GM12878 (cell line): ENCODE results near the gene PRICKLE3. TPM values are rescaled to one million over a fixed set of nuclear protein-coding genes. Genes with fewer than 3 reads are reported as not detected.

Experiments used
- ATAC-seq: fragments of 200-7000 bp; cut with Tn5 transposase; 3 replicates; pipeline ENCODE4 v1.9.1; 2020; ENCODE audit warnings: mild to moderate bottlenecking, moderate library complexity
- BruUV-seq: library from RNA; stranded (reverse); fragments of 400-500 nt; replicated peaks from 2 replicates; lab custom pipeline; 2021; lab: Mats Ljungman, UMichigan
- CTCF ChIA-PET: fragments of 300-600 bp; sonication (Branson Sonifier 250); formaldehyde crosslinking; extraction: SDS; loops from one replicate; lab custom pipeline; 2021; ENCODE audit warnings: inconsistent platforms; lab: Yijun Ruan, JAX
- POLR2A ChIA-PET: fragments of 350-600 bp; formaldehyde crosslinking; extraction: SDS; loops from one replicate; lab custom pipeline; 2021; ENCODE audit warnings: inconsistent platforms; lab: Charles Lee
- RAD21 ChIA-PET: fragments of 300-600 bp; sonication (Branson Sonifier 250); formaldehyde crosslinking; loops from one replicate; lab custom pipeline; 2023; ENCODE audit warnings: antibody characterized with exemption; ENCODE audit not compliant: unreplicated experiment; lab: Charles Lee
- SMC1A ChIA-PET: fragments of 300-600 bp; sonication (Branson Sonifier 250); formaldehyde crosslinking; loops from one replicate; lab custom pipeline; 2023; ENCODE audit not compliant: unreplicated experiment, uncharacterized antibody; lab: Charles Lee
- DNase-seq: peaks from one replicate; pipeline ENCODE4 v3.0.0-alpha.2; 2011; ENCODE audit warnings: low read depth, low spot score
- FAIRE-seq: peaks from 3 replicates; lab custom pipeline; 2011; peaks lifted over from hg19 to GRCh38; lab: Jason Lieb, UNC
- H2AFZ ChIP-seq: 2 replicates; pipeline ENCODE4 v1.6.0; 2011; ENCODE audit warnings: low read depth, low read length, control low read depth; ENCODE audit not compliant: control insufficient read depth
- H3K27ac ChIP-seq: 2 replicates; pipeline ENCODE4 v1.5.1; 2011; ENCODE audit warnings: control low read depth; ENCODE audit not compliant: control insufficient read depth, insufficient read depth
- H3K27me3 ChIP-seq, 2 experiments: replicated peaks in 1 of 2; 2 replicates each; pipeline versions ENCODE4 v1.6.0 to v1.6.1; 2011; ENCODE audit warnings: low read length in 1 of 2; ENCODE audit not compliant: control insufficient read depth in 2 of 2, insufficient read depth in 2 of 2
- H3K36me3 ChIP-seq, 2 experiments: 2 replicates each; pipeline ENCODE4 v1.5.1; 2011; ENCODE audit warnings: low read length in 1 of 2; ENCODE audit not compliant: control insufficient read depth in 2 of 2, insufficient read depth in 2 of 2
- H3K4me1 ChIP-seq: 2 replicates; pipeline ENCODE4 v1.6.1; 2011; ENCODE audit warnings: mild to moderate bottlenecking, low read length, moderate library complexity, mixed read lengths; ENCODE audit not compliant: control insufficient read depth, insufficient read depth
- H3K4me2 ChIP-seq: 2 replicates; pipeline ENCODE4 v1.6.0; 2011; ENCODE audit warnings: control low read depth; ENCODE audit not compliant: control insufficient read depth, insufficient read depth
- H3K4me3 ChIP-seq: fragments of 200-600 bp; sonication (generic); 2 replicates; pipeline ENCODE4 v1.5.1; 2016
- H3K79me2 ChIP-seq: 2 replicates; pipeline ENCODE4 v1.6.0; 2011; ENCODE audit warnings: low read length; ENCODE audit not compliant: control insufficient read depth, insufficient read depth
- H3K9ac ChIP-seq: 2 replicates; pipeline ENCODE4 v1.8.0; 2011; ENCODE audit warnings: low read length, control low read depth, mixed read lengths; ENCODE audit not compliant: control insufficient read depth, insufficient read depth
- H3K9me3 ChIP-seq: replicated peaks from 3 replicates; pipeline ENCODE4 v1.5.1; 2011; ENCODE audit warnings: mild to moderate bottlenecking, low read length; ENCODE audit not compliant: control insufficient read depth, insufficient read depth
- H4K20me1 ChIP-seq: 2 replicates; pipeline ENCODE4 v1.6.0; 2011; ENCODE audit not compliant: control insufficient read depth, insufficient read depth
- BACH1 ChIP-seq: fragments of 450-650 bp; IDR thresholded peaks from 2 replicates; pipeline ENCODE4 v1.6.1; 2017; ENCODE audit warnings: mild to moderate bottlenecking, borderline replicate concordance
- FOXK2 ChIP-seq: fragments of 450-650 bp; IDR thresholded peaks from 2 replicates; pipeline ENCODE4 v1.6.1; 2017; ENCODE audit warnings: mild to moderate bottlenecking, moderate library complexity
- IKZF2 ChIP-seq, 2 experiments: fragments of 450-650 bp; IDR thresholded peaks; 2 replicates each; pipeline ENCODE4 v1.6.1; 2017; ENCODE audit warnings: mild to moderate bottlenecking in 2 of 2, moderate library complexity in 2 of 2
- NFIC ChIP-seq: IDR thresholded peaks from 2 replicates; pipeline ENCODE4 v1.6.1; 2012; ENCODE audit warnings: low read depth, mild to moderate bottlenecking, inconsistent platforms, low read length, moderate library complexity
- SRF ChIP-seq, 2 experiments: IDR thresholded peaks; 2 replicates each; pipeline ENCODE4 v1.6.1; 2011; ENCODE audit warnings: low read depth in 2 of 2, low read length in 2 of 2, mild to moderate bottlenecking in 1 of 2, moderate library complexity in 1 of 2
- SUPT20H ChIP-seq: IDR thresholded peaks from 2 replicates; pipeline ENCODE4 v1.6.1; 2011; ENCODE audit warnings: low read depth, mild to moderate bottlenecking, low read length, moderate library complexity, borderline replicate concordance; ENCODE audit not compliant: control insufficient read depth
- WGBS: methylation state at CpG from one replicate; pipeline ENCODE4 v1.1.6; 2016; ENCODE audit warnings: low lambda C conversion rate; ENCODE audit not compliant: insufficient replicate concordance, insufficient coverage; ENCODE audit errors: missing lambda C conversion rate; 5-methylcytosine and 5-hydroxymethylcytosine counted together
- in situ Hi-C: fragments of 300-500 bp; cut with MboI; formaldehyde crosslinking; loops from 9 replicates; pipeline ENCODE4 v1.14.3; 2018; ENCODE audit warnings: mixed read lengths
- intact Hi-C: fragments of 100-400 bp; cut with micrococcal nuclease; formaldehyde crosslinking; loops from one replicate; pipeline ENCODE4 v1.14.2; 2022; ENCODE audit not compliant: unreplicated experiment
- polyA plus RNA-seq, 11 experiments: library from polyadenylated mRNA; depleted of rRNA in 4 of 11; unstranded in 6 of 11; stranded (reverse) in 5 of 11; fragments of >200 nt; fragmentation: Nextera tagmentation in 4 of 11; fragmentation: Illumina TruSeq in 1 of 11; extraction: Ambion mirVana in 4 of 11; extraction: Trizol in 1 of 11; gene quantifications; 1 replicate in 1 of 11; 2 replicates in 10 of 11; pipeline versions ENCODE4 v1.2.1 to v1.2.3, GENCODE V29; 2011 to 2016; ENCODE audit warnings: inconsistent platforms in 2 of 11, missing spikeins in 2 of 11, low read depth in 1 of 11
- total RNA-seq, 4 experiments: library from RNA; depleted of rRNA in 3 of 4; stranded (reverse); fragments of >200 nt in 3 of 4; fragmentation: Illumina TruSeq in 1 of 4; extraction: Trizol in 1 of 4; gene quantifications; 2 replicates each; pipeline versions ENCODE4 v1.2.1 to v1.2.3, GENCODE V29; 2013 to 2021
- TF ChIP-seq, protein P1 (sequence below): fragments of 450-650 bp; formaldehyde crosslinking; IDR thresholded peaks from 2 replicates; pipeline ENCODE4 v1.4.0; 2022; ENCODE audit warnings: mild to moderate bottlenecking, moderate library complexity
- TF ChIP-seq, protein P2 (sequence below): IDR thresholded peaks from 2 replicates; pipeline ENCODE4 v1.6.1; 2012; ENCODE audit warnings: mild to moderate bottlenecking, low read depth, low read length
- TF ChIP-seq, protein P3 (sequence below): IDR thresholded peaks from 2 replicates; pipeline ENCODE4 v1.6.1; 2011; ENCODE audit warnings: borderline replicate concordance, low read depth, mild to moderate bottlenecking, moderate library complexity, mixed read lengths, low read length; ENCODE audit not compliant: insufficient read depth; ENCODE audit errors: extremely low read length
- TF ChIP-seq, protein P4 (sequence below): fragments of 150-350 bp; IDR thresholded peaks from 2 replicates; pipeline ENCODE4 v1.6.1; 2014; ENCODE audit warnings: mild to moderate bottlenecking, low read depth, low read length
- TF ChIP-seq, protein P5 (sequence below): fragments of 450-650 bp; IDR thresholded peaks from 2 replicates; pipeline ENCODE4 v1.6.1; 2017; ENCODE audit warnings: mild to moderate bottlenecking

PRICKLE3 gene
- total and polyA plus RNA-seq, 10 of the 15 experiments (the other 5 are each of a cell fraction or from before 2014, with no cell fraction given): 0.69 to 17.4 (median 7.6) TPM

DNA sequence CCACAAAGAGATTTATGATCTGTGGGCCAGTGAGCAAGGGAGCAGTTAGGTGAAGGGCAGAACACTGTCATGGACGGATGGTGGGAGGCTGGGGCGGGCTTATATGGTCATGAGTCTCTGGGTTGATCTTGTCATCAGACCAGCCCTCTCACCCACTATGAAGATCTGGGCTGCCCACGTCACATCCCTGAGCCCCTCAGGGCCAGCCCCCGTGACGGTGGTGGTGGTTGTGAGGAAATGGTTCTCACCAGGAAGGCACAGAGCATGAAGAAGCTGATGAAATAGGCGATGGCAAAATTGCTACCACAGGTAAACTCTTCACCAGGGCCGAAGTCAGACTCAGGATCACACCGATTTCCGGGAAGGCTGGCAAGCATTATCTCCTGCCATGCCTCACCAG, 24.9 kb upstream of the PRICKLE3 start (continued):
- TF ChIP-seq BACH1: no peak
- TF ChIP-seq, all 136 proteins: peak for 0

DNA sequence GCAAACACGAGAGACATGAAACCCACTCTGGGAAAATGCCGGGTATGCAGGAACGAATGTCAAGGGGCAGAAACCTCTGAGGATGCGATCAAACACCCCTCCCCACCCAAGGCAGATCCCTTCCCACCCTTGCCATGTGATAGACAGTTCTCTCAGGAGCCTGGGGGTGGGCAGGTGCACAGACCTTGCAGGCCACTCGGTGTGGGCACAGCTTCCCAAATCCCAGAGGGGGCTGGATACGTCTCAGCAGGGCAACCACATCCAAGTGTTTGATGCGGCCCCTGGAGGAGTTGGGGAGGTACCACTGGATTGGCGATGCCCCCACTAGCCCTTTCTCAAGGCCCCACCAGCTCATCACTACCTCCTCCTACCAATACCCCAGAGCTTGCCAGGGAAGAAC, 24.2 kb upstream of the PRICKLE3 start:
- ChIA-PET RAD21 (interaction anchor here (1.1 kb wide), 1 partner anchor 19 kb away, joined by 3 read pairs; no protein-coding TSS in a partner anchor), SMC1A (no interaction called here), POLR2A (no interaction called here), CTCF (interaction anchor here (3.5 kb wide), 1 partner anchor 18 kb away, joined by 17 read pairs; no protein-coding TSS in a partner anchor)
- Histone ChIP-seq H3K4me3 (no peak overlapping the region), H3K4me2 (no peak overlapping the region), H2AFZ (no peak overlapping the region), H3K9ac (no peak overlapping the region), H3K9me3 (no peaks in the 10 kb centered on the region), H3K79me2 (no peaks in the 10 kb centered on the region), H3K4me1 (no peaks in the 10 kb centered on the region), H3K36me3 (no peaks in the 10 kb centered on the region), H4K20me1 (no peaks in the 10 kb centered on the region), H3K27ac (no peak overlapping the region), H3K27me3 (no peaks in the 10 kb centered on the region)
- in situ Hi-C loops (no loop called here), intact Hi-C loops (no loop called here)
- no peak for ATAC-seq
- no peak for FAIRE-seq
- WGBS: 28% methylated on average over 8 of the region's 8 CpGs
- DNase-seq: no peak
- no TSS peak for BruUV-seq
- TF ChIP-seq, protein P1, sequence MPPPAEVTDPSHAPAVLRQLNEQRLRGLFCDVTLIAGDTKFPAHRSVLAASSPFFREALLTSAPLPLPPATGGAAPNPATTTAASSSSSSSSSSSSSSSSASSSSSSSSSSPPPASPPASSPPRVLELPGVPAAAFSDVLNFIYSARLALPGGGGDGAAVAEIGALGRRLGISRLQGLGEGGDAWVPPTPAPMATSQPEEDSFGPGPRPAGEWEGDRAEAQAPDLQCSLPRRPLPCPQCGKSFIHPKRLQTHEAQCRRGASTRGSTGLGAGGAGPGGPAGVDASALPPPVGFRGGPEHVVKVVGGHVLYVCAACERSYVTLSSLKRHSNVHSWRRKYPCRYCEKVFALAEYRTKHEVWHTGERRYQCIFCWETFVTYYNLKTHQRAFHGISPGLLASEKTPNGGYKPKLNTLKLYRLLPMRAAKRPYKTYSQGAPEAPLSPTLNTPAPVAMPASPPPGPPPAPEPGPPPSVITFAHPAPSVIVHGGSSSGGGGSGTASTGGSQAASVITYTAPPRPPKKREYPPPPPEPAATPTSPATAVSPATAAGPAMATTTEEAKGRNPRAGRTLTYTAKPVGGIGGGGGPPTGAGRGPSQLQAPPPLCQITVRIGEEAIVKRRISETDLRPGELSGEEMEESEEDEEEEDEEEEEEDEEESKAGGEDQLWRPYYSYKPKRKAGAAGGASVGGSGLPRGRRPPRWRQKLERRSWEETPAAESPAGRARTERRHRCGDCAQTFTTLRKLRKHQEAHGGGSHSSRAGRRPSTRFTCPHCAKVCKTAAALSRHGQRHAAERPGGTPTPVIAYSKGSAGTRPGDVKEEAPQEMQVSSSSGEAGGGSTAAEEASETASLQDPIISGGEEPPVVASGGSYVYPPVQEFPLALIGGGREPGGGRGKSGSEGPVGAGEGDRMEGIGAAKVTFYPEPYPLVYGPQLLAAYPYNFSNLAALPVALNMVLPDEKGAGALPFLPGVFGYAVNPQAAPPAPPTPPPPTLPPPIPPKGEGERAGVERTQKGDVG (CRISPR knock-in tag): no peak
- TF ChIP-seq IKZF2 (IDR thresholded peaks at IDR 0.05) (no peak), SRF (IDR thresholded peaks at IDR 0.05; ENCODE audit: low read depth in 2 of 2, low read length in 2 of 2) (no peak), NFIC (no peak), SUPT20H (no peak), FOXK2 (no peak)
- TF ChIP-seq, protein P2, sequence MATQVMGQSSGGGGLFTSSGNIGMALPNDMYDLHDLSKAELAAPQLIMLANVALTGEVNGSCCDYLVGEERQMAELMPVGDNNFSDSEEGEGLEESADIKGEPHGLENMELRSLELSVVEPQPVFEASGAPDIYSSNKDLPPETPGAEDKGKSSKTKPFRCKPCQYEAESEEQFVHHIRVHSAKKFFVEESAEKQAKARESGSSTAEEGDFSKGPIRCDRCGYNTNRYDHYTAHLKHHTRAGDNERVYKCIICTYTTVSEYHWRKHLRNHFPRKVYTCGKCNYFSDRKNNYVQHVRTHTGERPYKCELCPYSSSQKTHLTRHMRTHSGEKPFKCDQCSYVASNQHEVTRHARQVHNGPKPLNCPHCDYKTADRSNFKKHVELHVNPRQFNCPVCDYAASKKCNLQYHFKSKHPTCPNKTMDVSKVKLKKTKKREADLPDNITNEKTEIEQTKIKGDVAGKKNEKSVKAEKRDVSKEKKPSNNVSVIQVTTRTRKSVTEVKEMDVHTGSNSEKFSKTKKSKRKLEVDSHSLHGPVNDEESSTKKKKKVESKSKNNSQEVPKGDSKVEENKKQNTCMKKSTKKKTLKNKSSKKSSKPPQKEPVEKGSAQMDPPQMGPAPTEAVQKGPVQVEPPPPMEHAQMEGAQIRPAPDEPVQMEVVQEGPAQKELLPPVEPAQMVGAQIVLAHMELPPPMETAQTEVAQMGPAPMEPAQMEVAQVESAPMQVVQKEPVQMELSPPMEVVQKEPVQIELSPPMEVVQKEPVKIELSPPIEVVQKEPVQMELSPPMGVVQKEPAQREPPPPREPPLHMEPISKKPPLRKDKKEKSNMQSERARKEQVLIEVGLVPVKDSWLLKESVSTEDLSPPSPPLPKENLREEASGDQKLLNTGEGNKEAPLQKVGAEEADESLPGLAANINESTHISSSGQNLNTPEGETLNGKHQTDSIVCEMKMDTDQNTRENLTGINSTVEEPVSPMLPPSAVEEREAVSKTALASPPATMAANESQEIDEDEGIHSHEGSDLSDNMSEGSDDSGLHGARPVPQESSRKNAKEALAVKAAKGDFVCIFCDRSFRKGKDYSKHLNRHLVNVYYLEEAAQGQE: no peak
- TF ChIP-seq, protein P3, sequence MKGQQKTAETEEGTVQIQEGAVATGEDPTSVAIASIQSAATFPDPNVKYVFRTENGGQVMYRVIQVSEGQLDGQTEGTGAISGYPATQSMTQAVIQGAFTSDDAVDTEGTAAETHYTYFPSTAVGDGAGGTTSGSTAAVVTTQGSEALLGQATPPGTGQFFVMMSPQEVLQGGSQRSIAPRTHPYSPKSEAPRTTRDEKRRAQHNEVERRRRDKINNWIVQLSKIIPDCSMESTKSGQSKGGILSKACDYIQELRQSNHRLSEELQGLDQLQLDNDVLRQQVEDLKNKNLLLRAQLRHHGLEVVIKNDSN: no peak
- TF ChIP-seq, protein P4, sequence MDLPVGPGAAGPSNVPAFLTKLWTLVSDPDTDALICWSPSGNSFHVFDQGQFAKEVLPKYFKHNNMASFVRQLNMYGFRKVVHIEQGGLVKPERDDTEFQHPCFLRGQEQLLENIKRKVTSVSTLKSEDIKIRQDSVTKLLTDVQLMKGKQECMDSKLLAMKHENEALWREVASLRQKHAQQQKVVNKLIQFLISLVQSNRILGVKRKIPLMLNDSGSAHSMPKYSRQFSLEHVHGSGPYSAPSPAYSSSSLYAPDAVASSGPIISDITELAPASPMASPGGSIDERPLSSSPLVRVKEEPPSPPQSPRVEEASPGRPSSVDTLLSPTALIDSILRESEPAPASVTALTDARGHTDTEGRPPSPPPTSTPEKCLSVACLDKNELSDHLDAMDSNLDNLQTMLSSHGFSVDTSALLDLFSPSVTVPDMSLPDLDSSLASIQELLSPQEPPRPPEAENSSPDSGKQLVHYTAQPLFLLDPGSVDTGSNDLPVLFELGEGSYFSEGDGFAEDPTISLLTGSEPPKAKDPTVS: no peak
- TF ChIP-seq, protein P5, sequence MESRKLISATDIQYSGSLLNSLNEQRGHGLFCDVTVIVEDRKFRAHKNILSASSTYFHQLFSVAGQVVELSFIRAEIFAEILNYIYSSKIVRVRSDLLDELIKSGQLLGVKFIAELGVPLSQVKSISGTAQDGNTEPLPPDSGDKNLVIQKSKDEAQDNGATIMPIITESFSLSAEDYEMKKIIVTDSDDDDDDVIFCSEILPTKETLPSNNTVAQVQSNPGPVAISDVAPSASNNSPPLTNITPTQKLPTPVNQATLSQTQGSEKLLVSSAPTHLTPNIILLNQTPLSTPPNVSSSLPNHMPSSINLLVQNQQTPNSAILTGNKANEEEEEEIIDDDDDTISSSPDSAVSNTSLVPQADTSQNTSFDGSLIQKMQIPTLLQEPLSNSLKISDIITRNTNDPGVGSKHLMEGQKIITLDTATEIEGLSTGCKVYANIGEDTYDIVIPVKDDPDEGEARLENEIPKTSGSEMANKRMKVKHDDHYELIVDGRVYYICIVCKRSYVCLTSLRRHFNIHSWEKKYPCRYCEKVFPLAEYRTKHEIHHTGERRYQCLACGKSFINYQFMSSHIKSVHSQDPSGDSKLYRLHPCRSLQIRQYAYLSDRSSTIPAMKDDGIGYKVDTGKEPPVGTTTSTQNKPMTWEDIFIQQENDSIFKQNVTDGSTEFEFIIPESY: no peak
